CD14-positive monocyte (primary cell): Measurements from ENCODE around the gene CALML5. TPM values are rescaled to one million over a fixed set of nuclear protein-coding genes. Genes with fewer than 3 reads are reported as not detected.

Experiments used
- DNase-seq, 3 donors: peaks; one replicate each; pipeline ENCODE4 v3.0.0-alpha.2; 2011 to 2022
- H2AFZ ChIP-seq: 2 replicates; pipeline ENCODE4 v1.6.0; 2012; ENCODE audit warnings: mild to moderate bottlenecking, low read depth, low read length, inconsistent platforms; ENCODE audit not compliant: insufficient read depth, poor library complexity, severe bottlenecking
- H3K27ac ChIP-seq, 2 donors: 1 replicate in 1 of 2; 2 replicates in 1 of 2; pipeline ENCODE4 v1.5.1; 2012 to 2013; ENCODE audit warnings: low read length in 2 of 2, control low read depth in 1 of 2, inconsistent platforms in 1 of 2, low read depth in 1 of 2, mild to moderate bottlenecking in 1 of 2
- H3K27me3 ChIP-seq, 2 donors: one replicate each; pipeline versions ENCODE4 v1.6.0 to v1.6.1; 2011 to 2013; ENCODE audit warnings: low read length in 2 of 2; ENCODE audit not compliant: control insufficient read depth in 2 of 2, insufficient read depth in 2 of 2
- H3K36me3 ChIP-seq, 2 donors: replicated peaks in 1 of 2; 1 replicate in 1 of 2; 2 replicates in 1 of 2; pipeline versions ENCODE4 v1.5.1 to v1.6.1; 2012 to 2013; ENCODE audit warnings: low read length in 2 of 2, control low read depth in 1 of 2, inconsistent platforms in 1 of 2, mild to moderate bottlenecking in 1 of 2; ENCODE audit not compliant: insufficient read depth in 2 of 2, control insufficient read depth in 1 of 2
- H3K4me1 ChIP-seq, 2 donors: 1 replicate in 1 of 2; 2 replicates in 1 of 2; pipeline versions ENCODE4 v1.5.1 to v1.6.1; 2012 to 2013; ENCODE audit warnings: low read length in 2 of 2, control low read depth in 1 of 2, inconsistent platforms in 1 of 2, mild to moderate bottlenecking in 1 of 2, moderate library complexity in 1 of 2; ENCODE audit not compliant: insufficient read depth in 2 of 2, control insufficient read depth in 1 of 2
- H3K4me2 ChIP-seq: replicated peaks from 2 replicates; pipeline ENCODE3; 2012; ENCODE audit warnings: low read length, moderate library complexity, mild to moderate bottlenecking; ENCODE audit not compliant: poor library complexity, severe bottlenecking; ENCODE audit errors: extremely low read depth
- H3K4me3 ChIP-seq, 3 experiments: fragments of 200-600 bp in 1 of 3; sonication (generic) in 1 of 3; replicated peaks in 1 of 3; 1 replicate in 2 of 3; 2 replicates in 1 of 3; pipeline ENCODE4 v1.5.1; 2011 to 2013; ENCODE audit warnings: low read length in 3 of 3, mild to moderate bottlenecking in 3 of 3, control low read depth in 2 of 3, low read depth in 2 of 3, inconsistent platforms in 1 of 3, moderate library complexity in 1 of 3
- H3K79me2 ChIP-seq: 2 replicates; pipeline ENCODE4 v1.6.0; 2012; ENCODE audit warnings: mild to moderate bottlenecking, control low read depth, inconsistent platforms, low read length, moderate library complexity; ENCODE audit not compliant: insufficient read depth
- H3K9ac ChIP-seq: 2 replicates; pipeline ENCODE4 v1.6.0; 2017; ENCODE audit warnings: low read length, mild to moderate bottlenecking; ENCODE audit not compliant: insufficient read depth, poor library complexity, severe bottlenecking
- H3K9me3 ChIP-seq, 2 donors: replicated peaks in 1 of 2; 1 replicate in 1 of 2; 2 replicates in 1 of 2; pipeline versions ENCODE4 v1.5.1 to v1.6.1; 2012 to 2013; ENCODE audit warnings: low read length in 2 of 2, control low read depth in 1 of 2; ENCODE audit not compliant: control insufficient read depth in 1 of 2, insufficient read depth in 1 of 2
- H4K20me1 ChIP-seq: 2 replicates; pipeline ENCODE4 v1.6.0; 2012; ENCODE audit warnings: mild to moderate bottlenecking, low read length, control low read depth, moderate library complexity; ENCODE audit not compliant: insufficient read depth
- H3K27ac Mint-ChIP-seq, 7 donors: one replicate each; pipeline ENCODE4 v1.8.0; 2020; ENCODE audit warnings: mild to moderate bottlenecking in 7 of 7, mixed read lengths in 7 of 7, moderate library complexity in 6 of 7, inconsistent platforms in 2 of 7
- H3K27me3 Mint-ChIP-seq, 3 donors: one replicate each; pipeline ENCODE4 v1.8.0; 2021 to 2022; ENCODE audit warnings: low read depth in 3 of 3, mild to moderate bottlenecking in 3 of 3, mixed read lengths in 3 of 3, moderate library complexity in 3 of 3, inconsistent platforms in 1 of 3
- H3K36me3 Mint-ChIP-seq, 2 donors: one replicate each; pipeline ENCODE4 v1.8.0; 2020; ENCODE audit warnings: mixed read lengths in 2 of 2, inconsistent platforms in 1 of 2, mild to moderate bottlenecking in 1 of 2
- H3K4me1 Mint-ChIP-seq: one replicate; pipeline ENCODE4 v1.8.0; 2020; ENCODE audit warnings: mild to moderate bottlenecking, mixed read lengths
- H3K4me3 Mint-ChIP-seq, 2 donors: one replicate each; pipeline ENCODE4 v1.8.0; 2020; ENCODE audit warnings: mild to moderate bottlenecking in 2 of 2, mixed read lengths in 2 of 2, moderate library complexity in 1 of 2
- H3K9me3 Mint-ChIP-seq, 7 donors: one replicate each; pipeline ENCODE4 v1.8.0; 2020 to 2022; ENCODE audit warnings: mixed read lengths in 7 of 7, mild to moderate bottlenecking in 6 of 7, moderate library complexity in 6 of 7, inconsistent platforms in 2 of 7
- WGBS: methylation state at CpG from one replicate; pipeline ENCODE4 v1.1.5; 2013; ENCODE audit warnings: missing lambda C conversion rate; ENCODE audit not compliant: insufficient coverage; 5-methylcytosine and 5-hydroxymethylcytosine counted together
- intact Hi-C, 2 donors: fragments of 100-400 bp; cut with micrococcal nuclease; formaldehyde crosslinking; loops; one replicate each; pipeline versions ENCODE4 v1.15.0 to v1.15.1; 2023
- polyA plus RNA-seq, 3 donors: library from polyadenylated mRNA; depleted of rRNA in 1 of 3; unstranded in 2 of 3; stranded (reverse) in 1 of 3; fragments of 300-500 nt in 2 of 3; fragments of >200 nt in 1 of 3; fragmentation: Illumina TruSeq in 2 of 3; gene quantifications; 1 replicate in 2 of 3; 2 replicates in 1 of 3; pipeline ENCODE4 v1.2.3, GENCODE V29; 2012 to 2021
- TF ChIP-seq, protein P1 (sequence below): fragments of 200-600 bp; IDR thresholded peaks from one replicate; pipeline ENCODE4 v1.8.0; 2022; ENCODE audit warnings: antibody characterized with exemption, mild to moderate bottlenecking

The CALML5 gene
- polyA plus RNA-seq, 3 donors, result not detected

- Histone ChIP-seq H2AFZ (no peak overlapping the region), H4K20me1 (no peaks in the 10 kb centered on the region), H3K9ac (no peak overlapping the region), H3K36me3 (peaks cover 37 to 76% of the 10 kb centered on the region in 2 donors), H3K4me1 (no peaks in the 10 kb centered on the region), H3K9me3 (no peaks in the 10 kb centered on the region), H3K27me3 (no peaks in the 10 kb centered on the region), H3K27ac (no peak overlapping the region), H3K4me2 (no peak overlapping the region), H3K4me3 (no peak overlapping the region), H3K79me2 (no peaks in the 10 kb centered on the region)
- H3K4me1 Mint-ChIP-seq, result peaks cover under 1% of the 10 kb centered on the region
- WGBS, result 97% methylated on average over 12 of the region's 12 CpGs
- intact Hi-C loops, result no loop called here
- TF ChIP-seq, protein P1, sequence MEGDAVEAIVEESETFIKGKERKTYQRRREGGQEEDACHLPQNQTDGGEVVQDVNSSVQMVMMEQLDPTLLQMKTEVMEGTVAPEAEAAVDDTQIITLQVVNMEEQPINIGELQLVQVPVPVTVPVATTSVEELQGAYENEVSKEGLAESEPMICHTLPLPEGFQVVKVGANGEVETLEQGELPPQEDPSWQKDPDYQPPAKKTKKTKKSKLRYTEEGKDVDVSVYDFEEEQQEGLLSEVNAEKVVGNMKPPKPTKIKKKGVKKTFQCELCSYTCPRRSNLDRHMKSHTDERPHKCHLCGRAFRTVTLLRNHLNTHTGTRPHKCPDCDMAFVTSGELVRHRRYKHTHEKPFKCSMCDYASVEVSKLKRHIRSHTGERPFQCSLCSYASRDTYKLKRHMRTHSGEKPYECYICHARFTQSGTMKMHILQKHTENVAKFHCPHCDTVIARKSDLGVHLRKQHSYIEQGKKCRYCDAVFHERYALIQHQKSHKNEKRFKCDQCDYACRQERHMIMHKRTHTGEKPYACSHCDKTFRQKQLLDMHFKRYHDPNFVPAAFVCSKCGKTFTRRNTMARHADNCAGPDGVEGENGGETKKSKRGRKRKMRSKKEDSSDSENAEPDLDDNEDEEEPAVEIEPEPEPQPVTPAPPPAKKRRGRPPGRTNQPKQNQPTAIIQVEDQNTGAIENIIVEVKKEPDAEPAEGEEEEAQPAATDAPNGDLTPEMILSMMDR, result no peak
- no peak overlapping the region for H3K4me3 Mint-ChIP-seq
- peaks cover 0 to 2% (median 0%) of the 10 kb centered on the region in 3 donors for H3K27me3 Mint-ChIP-seq
- H3K27ac Mint-ChIP-seq, result peak overlapping the region in 1 of 7 donors; percentile 46
- peaks cover 69 to 71% of the 10 kb centered on the region in 2 donors for H3K36me3 Mint-ChIP-seq
- DNase-seq, result no peak
- no peaks in the 10 kb centered on the region for H3K9me3 Mint-ChIP-seq
These were observed 42.8 kb downstream of the CALML5 start for GRCh38 chr10:5456563-5456962.

DNA sequence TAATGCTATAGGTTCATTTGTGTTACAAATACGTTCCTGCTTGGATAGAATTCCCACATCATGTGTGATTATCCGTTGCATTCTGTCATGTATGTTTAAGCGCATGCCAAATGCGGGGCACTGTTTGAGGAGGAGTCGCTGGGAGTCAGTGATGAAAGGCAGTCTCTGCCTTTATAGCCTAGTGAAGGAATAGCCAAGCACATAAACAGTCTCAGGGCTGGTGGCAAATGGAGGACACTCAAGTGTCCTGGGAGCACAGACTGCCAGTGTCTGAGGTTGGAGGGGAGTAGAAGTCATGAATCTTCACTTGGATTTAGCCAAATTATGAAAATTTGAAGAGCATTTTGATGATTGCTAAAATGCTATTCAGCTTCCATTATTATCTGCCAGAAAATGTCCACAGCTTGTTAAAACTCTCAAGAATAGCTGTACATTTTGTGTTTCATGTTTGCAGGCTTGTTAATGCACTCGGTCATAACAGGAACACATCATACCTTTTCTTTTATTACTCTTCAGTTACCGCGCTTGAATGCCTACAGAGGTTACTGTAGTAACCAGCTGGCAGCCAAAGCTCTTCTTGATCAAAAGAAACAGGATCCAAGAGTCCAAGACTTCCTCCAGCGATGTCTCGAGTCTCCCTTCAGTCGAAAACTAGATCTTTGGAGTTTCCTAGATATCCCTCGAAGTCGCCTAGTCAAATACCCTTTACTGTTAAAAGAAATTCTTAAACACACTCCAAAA is 45.5 kb downstream of the CALML5 start:
- H3K27ac ChIP-seq, result no peak overlapping the region
- Mint-ChIP-seq H3K36me3 (peaks cover 58 to 59% of the 10 kb centered on the region in 2 donors), H3K27ac (peak overlapping the region in 1 of 7 donors; percentile 74), H3K4me3 (no peak overlapping the region), H3K9me3 (no peaks in the 10 kb centered on the region), H3K27me3 (no peaks in the 10 kb centered on the region), H3K4me1 (peaks cover 2% of the 10 kb centered on the region)
- H3K4me3 ChIP-seq, result no peak overlapping the region
- H3K36me3 ChIP-seq, result peaks cover 37 to 59% of the 10 kb centered on the region in 2 donors
- no peak overlapping the region for H3K9ac ChIP-seq
- DNase-seq, result no peak
- H3K4me2 ChIP-seq, result no peak overlapping the region
- H4K20me1 ChIP-seq, result no peaks in the 10 kb centered on the region
- TF ChIP-seq, protein P1, result no peak
- intact Hi-C loops, result no loop called here
- H2AFZ ChIP-seq, result no peak overlapping the region
- H3K4me1 ChIP-seq, result no peaks in the 10 kb centered on the region
- H3K27me3 ChIP-seq, result no peaks in the 10 kb centered on the region
- WGBS, result 95% methylated on average over 11 of the region's 13 CpGs
- no peaks in the 10 kb centered on the region for H3K79me2 ChIP-seq
- no peaks in the 10 kb centered on the region for H3K9me3 ChIP-seq
